Left ventricle myocardium inferior (tissue), 1 donor: ENCODE results near the gene TOX3. TPM values are rescaled to one million over a fixed set of nuclear protein-coding genes. Genes with fewer than 3 reads are reported as not detected.
A peak's percentile ranks its signal among the peaks of the same experiment; 100 is the strongest.

Experiments
- DNase-seq: peaks from one replicate; pipeline ENCODE4 v3.0.0-alpha.2; 2020
- H3K27ac ChIP-seq: fragments of 200-600 bp; replicated peaks from 2 replicates; pipeline ENCODE4 v1.8.0; 2021
- H3K27me3 ChIP-seq: fragments of 200-600 bp; 2 replicates; pipeline ENCODE4 v1.8.0; 2021; ENCODE audit warnings: low read depth
- H3K36me3 ChIP-seq: fragments of 200-600 bp; 2 replicates; pipeline ENCODE4 v1.8.0; 2021
- H3K4me1 ChIP-seq: fragments of 200-600 bp; 2 replicates; pipeline ENCODE4 v1.8.0; 2021
- H3K4me3 ChIP-seq: fragments of 200-600 bp; 2 replicates; pipeline ENCODE4 v1.8.0; 2021; ENCODE audit warnings: mild to moderate bottlenecking, moderate library complexity
- H3K9me3 ChIP-seq: fragments of 200-600 bp; replicated peaks from 2 replicates; pipeline ENCODE4 v1.8.0; 2021
- intact Hi-C: fragments of 100-400 bp; cut with micrococcal nuclease; formaldehyde crosslinking; loops from one replicate; pipeline ENCODE4 v1.11.0; 2022
- total RNA-seq: library from RNA; stranded (reverse); fragmentation: NEBNext Ultra II Directional; extraction: Animal tissue kit (Norgen Biotek cat#: 25700); gene quantifications from one replicate; pipeline ENCODE4 v1.2.1, GENCODE V29; 2021
- TF ChIP-seq, protein P1 (sequence below): fragments of 200-600 bp; IDR thresholded peaks from 2 replicates; pipeline ENCODE4 v1.8.0; 2021; ENCODE audit warnings: antibody characterized with exemption, mild to moderate bottlenecking, borderline replicate concordance
- donor health status: DM: no; HTN: yes; CAD: no; lungs with severe emphysema.

The TOX3 gene
- total RNA-seq, 1 donor from 2014 or later: not detected

DNA sequence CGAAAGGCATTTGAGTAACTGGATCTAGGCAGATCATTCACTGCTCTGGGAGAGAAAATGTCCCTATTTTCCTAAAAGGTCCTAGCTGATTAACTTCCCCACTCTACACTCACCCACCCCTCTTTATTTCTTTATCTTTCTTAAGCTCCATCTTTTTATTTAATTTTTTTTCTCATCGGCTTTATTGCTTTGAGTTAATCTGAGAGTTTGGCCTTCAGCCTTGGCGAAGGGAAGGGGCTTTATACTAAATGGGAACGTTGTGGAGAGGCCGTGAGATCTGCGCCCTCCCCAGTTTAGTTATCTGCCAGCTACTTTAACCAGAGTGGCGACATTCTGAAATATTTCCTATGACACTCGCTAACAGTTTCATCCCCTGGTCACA, 882 bp upstream of the TOX3 start:
- TF ChIP-seq, protein P1, sequence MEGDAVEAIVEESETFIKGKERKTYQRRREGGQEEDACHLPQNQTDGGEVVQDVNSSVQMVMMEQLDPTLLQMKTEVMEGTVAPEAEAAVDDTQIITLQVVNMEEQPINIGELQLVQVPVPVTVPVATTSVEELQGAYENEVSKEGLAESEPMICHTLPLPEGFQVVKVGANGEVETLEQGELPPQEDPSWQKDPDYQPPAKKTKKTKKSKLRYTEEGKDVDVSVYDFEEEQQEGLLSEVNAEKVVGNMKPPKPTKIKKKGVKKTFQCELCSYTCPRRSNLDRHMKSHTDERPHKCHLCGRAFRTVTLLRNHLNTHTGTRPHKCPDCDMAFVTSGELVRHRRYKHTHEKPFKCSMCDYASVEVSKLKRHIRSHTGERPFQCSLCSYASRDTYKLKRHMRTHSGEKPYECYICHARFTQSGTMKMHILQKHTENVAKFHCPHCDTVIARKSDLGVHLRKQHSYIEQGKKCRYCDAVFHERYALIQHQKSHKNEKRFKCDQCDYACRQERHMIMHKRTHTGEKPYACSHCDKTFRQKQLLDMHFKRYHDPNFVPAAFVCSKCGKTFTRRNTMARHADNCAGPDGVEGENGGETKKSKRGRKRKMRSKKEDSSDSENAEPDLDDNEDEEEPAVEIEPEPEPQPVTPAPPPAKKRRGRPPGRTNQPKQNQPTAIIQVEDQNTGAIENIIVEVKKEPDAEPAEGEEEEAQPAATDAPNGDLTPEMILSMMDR: no peak
- peaks cover 96% of the 10 kb centered on the region for H3K27me3 ChIP-seq
- intact Hi-C loops: no loop called here

DNA sequence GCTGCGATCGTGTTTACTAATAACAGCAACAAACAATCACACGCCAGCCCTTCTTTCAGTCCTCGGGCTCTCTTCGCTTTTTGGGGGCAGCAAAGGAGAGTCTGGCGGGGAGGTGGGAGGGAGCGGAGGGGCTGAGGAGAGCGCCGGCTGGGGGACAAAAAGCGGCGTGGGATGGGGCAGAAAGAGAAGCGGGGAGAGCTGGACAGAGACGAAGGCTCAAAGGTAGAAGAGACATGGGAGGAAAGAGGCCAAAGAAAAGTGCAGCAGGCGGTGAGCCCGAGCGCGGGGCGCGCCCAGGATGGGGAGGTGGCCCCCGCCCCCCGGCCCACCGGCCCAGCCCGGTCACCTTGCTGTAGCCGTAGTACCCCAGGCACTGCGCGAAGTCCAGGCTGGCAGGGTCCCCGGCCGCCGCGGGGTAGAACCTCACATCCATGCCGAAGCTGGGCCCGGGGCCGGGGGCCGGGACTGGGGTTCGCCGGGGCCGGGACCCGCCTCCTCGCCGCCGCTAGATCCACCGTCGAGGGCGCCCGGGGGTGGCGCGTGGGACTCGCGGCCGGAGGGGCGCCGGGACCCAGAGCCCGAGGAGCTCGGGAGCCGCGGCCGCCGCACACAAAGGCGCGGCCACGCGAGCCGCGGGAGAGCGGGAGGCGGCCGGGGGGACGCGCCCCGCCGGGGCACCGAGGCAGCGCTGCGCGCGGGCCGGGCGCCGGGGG, 496 bp downstream of the TOX3 start:
- Histone ChIP-seq H3K9me3 (no peaks in the 10 kb centered on the region), H3K4me3 (peak overlapping the region; percentile 58), H3K27me3 (peaks cover 96% of the 10 kb centered on the region), H3K36me3 (no peaks in the 10 kb centered on the region), H3K4me1 (peaks cover 19% of the 10 kb centered on the region), H3K27ac (no peak overlapping the region)
- TF ChIP-seq, protein P1: no peak
- DNase-seq: no peak
- intact Hi-C loops: no loop called here

More for the DNA sequence above, 882 bp upstream of the TOX3 start:
- no peak for DNase-seq
- no peaks in the 10 kb centered on the region for H3K36me3 ChIP-seq
- no peaks in the 10 kb centered on the region for H3K9me3 ChIP-seq
- no peak overlapping the region for H3K27ac ChIP-seq
- H3K4me1 ChIP-seq: peaks cover 19% of the 10 kb centered on the region
- H3K4me3 ChIP-seq: peak overlapping the region; percentile 58

DNA sequence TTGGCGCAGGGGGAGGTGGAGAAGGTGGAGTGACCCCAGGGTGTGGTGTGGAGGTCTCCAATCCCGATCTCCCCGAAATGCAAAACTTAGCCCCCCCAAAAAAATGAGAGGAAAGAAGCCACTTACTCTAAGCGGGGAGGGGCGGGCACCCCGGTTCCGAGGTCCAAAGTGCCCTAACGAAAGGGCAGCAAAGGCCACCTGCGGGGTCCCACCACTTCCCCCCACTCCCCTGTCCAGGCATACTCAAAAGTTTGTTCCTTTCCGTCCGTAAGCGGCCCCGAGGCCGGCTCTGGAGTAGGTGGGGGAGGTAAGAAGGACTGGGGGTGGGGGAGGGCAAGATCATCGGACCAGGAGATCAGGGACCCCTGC, 1.1 kb downstream of the TOX3 start:
- peaks cover 96% of the 10 kb centered on the region for H3K27me3 ChIP-seq
- no peaks in the 10 kb centered on the region for H3K36me3 ChIP-seq
- DNase-seq: no peak
- peaks cover 19% of the 10 kb centered on the region for H3K4me1 ChIP-seq
- TF ChIP-seq, protein P1: no peak
- no peaks in the 10 kb centered on the region for H3K9me3 ChIP-seq
- intact Hi-C loops: no loop called here
- H3K27ac ChIP-seq: no peak overlapping the region
- H3K4me3 ChIP-seq: peak overlapping the region; percentile 58

DNA sequence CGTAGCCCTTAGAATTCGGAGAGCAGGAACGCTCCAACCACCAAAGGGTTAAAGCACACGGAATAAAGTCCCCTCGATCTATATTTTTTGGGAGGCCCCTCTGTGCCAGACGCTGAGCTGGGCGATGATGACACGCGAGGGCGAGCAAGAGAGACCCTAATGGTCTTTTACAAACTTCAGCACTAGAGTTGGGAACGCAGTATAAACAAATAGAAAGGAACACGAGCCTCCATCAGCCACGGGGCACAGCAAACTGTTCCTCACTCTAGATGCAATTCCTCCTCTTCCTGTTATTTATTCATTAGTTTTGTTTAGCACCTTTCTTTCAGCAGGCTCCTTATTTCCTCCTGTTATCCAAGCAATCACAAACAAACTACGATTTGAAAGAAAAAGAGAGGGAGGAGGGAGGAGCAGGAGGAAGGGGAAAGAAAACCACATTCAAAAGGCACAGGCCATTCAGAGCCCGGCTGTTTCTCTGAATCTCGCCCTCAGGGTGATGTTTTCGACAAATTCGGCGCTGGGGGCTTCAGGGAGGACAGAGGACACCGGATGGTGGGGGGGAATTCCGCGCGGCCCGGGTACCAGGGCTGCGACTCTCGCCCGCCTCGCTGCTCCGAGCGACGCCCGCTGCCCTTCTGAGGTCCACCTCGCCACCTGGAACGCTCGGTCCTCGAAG, 1.6 kb downstream of the TOX3 start:
- peaks cover 96% of the 10 kb centered on the region for H3K27me3 ChIP-seq
- DNase-seq: no peak
- intact Hi-C loops: no loop called here
- H3K4me1 ChIP-seq: peaks cover 19% of the 10 kb centered on the region
- peak overlapping the region; percentile 58 for H3K4me3 ChIP-seq
- H3K36me3 ChIP-seq: no peaks in the 10 kb centered on the region
- TF ChIP-seq, protein P1: no peak
- H3K9me3 ChIP-seq: no peaks in the 10 kb centered on the region
- no peak overlapping the region for H3K27ac ChIP-seq

DNA sequence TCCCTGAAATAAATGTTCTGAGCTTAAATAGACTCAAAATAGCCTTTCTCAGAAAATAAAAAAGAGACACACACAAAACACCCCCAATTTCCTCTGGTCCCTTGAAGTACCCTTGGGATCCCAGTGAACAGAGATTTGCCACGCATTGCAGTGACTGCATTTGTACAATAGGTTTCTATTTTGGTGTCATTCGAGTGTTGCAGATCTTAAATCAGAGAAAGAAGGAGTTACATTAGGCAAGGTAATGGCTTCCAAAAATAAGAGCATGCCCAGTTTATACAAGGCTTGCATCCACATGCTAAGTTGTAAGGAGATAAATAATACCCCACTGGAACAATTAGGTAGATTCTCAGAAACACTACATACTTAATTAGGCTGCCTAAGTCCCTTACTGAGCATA, 2.2 kb downstream of the TOX3 start:
- H3K36me3 ChIP-seq: no peaks in the 10 kb centered on the region
- peaks cover 91% of the 10 kb centered on the region for H3K27me3 ChIP-seq
- intact Hi-C loops: no loop called here

More for the DNA sequence above, 2.2 kb downstream of the TOX3 start:
- Histone ChIP-seq H3K27ac (no peak overlapping the region), H3K4me1 (peaks cover 19% of the 10 kb centered on the region), H3K4me3 (peak overlapping the region; percentile 58), H3K9me3 (no peaks in the 10 kb centered on the region)
- DNase-seq: no peak
- TF ChIP-seq, protein P1: no peak
